Measurements from ENCODE around the gene TOP2B. TPM values are rescaled to one million over a fixed set of nuclear protein-coding genes. Genes with fewer than 3 reads are reported as not detected.

The TOP2B gene
- total RNA-seq, 1 donor from 2014 or later, result 104 TPM

DNA sequence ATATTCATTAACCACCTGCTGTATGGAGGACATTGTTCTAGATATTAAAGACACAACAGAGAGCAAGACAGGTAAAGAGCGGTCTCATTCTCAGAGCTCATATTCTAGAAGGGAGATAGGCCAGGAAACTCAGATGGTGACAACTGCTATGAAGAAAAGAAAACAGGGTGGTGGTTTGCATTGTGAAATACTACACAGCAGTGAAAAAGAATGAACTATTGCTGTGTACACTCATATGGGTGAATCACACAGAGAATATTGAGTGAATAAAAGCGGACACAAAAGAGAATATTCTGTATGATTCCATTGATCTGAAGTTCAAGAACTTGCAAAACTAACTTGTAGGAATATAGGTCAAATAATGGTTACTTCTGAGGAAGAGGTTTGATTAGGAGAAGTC is 76.7 kb downstream of the TOP2B start:
- no peak for DNase-seq (ENCODE audit: low read depth)
- TF ChIP-seq, protein P1, sequence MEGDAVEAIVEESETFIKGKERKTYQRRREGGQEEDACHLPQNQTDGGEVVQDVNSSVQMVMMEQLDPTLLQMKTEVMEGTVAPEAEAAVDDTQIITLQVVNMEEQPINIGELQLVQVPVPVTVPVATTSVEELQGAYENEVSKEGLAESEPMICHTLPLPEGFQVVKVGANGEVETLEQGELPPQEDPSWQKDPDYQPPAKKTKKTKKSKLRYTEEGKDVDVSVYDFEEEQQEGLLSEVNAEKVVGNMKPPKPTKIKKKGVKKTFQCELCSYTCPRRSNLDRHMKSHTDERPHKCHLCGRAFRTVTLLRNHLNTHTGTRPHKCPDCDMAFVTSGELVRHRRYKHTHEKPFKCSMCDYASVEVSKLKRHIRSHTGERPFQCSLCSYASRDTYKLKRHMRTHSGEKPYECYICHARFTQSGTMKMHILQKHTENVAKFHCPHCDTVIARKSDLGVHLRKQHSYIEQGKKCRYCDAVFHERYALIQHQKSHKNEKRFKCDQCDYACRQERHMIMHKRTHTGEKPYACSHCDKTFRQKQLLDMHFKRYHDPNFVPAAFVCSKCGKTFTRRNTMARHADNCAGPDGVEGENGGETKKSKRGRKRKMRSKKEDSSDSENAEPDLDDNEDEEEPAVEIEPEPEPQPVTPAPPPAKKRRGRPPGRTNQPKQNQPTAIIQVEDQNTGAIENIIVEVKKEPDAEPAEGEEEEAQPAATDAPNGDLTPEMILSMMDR (IDR thresholded peaks at IDR 0.05; ENCODE audit: insufficient read depth, low read length, poor library complexity, severe bottlenecking), result no peak
- no peak overlapping the region for H3K4me3 ChIP-seq (ENCODE audit: low read depth, low read length)
- H3K27me3 ChIP-seq (ENCODE audit: control insufficient read depth, insufficient read depth, low read length), result no peaks in the 10 kb centered on the region
- no peaks in the 10 kb centered on the region for H3K36me3 ChIP-seq (ENCODE audit: control insufficient read depth, insufficient read depth, low read length)

DNA sequence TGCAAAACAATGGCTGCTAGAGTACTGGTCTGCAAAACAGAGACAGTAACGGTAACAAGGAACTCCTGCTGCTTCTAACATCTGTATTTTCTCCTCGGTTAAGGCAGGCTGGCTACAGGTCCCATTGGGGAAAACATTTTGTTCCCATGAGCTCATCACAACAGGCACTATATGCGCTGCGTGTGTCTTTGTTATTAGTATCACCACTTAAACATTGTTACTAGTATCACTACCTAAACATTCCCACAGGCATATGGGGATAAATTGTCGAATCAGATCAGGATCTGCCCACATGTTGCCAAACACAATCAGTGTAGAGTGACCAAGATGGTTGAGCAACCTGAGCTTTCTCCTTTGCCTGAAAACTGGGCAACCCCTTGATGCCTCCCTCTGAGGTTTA is 77.2 kb downstream of the TOP2B start:
- TF ChIP-seq, protein P1 (IDR thresholded peaks at IDR 0.05; ENCODE audit: insufficient read depth, low read length, poor library complexity, severe bottlenecking), result no peak
- H3K36me3 ChIP-seq (ENCODE audit: control insufficient read depth, insufficient read depth, low read length), result no peaks in the 10 kb centered on the region

DNA sequence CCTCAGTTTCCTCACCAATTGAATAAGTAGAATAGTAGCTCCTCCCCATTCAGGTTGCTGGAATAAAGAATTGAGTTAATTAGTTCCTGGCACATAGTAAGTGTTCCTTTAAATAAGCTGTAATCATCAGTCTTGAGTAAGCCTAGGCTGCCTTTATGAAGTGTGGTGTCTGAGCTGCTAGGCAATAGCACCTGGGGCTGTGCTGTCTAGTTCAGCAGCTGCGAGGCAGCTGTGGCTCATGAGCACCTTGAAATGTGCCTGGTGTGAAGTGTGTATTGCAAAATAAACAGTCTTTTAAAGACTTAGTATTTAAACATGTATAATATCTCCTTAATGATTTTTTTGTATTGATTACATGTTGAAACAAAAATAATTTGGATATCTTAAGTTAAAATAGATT is 77.6 kb downstream of the TOP2B start:
- no peaks in the 10 kb centered on the region for H3K27me3 ChIP-seq (ENCODE audit: control insufficient read depth, insufficient read depth, low read length)
- DNase-seq (ENCODE audit: low read depth), result no peak
- TF ChIP-seq, protein P1 (IDR thresholded peaks at IDR 0.05; ENCODE audit: insufficient read depth, low read length, poor library complexity, severe bottlenecking), result no peak
- H3K4me3 ChIP-seq (ENCODE audit: low read depth, low read length), result no peak overlapping the region
- no peaks in the 10 kb centered on the region for H3K36me3 ChIP-seq (ENCODE audit: control insufficient read depth, insufficient read depth, low read length)

More for the DNA sequence above, 77.2 kb downstream of the TOP2B start:
- no peak for DNase-seq (ENCODE audit: low read depth)
- H3K27me3 ChIP-seq (ENCODE audit: control insufficient read depth, insufficient read depth, low read length), result no peaks in the 10 kb centered on the region
- H3K4me3 ChIP-seq (ENCODE audit: low read depth, low read length), result no peak overlapping the region

DNA sequence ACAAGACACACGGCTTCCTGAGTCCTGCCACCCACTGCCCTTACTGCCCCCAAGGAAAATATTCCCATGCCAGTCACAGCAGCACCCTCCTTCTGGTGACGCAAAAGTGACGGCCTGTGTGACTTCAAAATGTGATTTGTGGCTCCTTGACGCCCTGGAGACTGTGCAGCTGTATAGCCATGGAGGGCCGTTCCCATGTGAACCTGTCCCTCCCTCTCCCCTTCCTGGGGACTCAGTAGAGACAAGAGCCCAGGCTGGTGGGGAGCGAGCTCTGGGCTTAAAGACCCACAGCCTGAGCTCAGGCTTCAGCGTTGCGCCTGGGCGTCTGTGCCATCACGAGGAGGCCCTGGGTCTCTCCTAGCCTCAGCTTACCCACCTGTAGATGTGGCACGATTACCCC is 78.2 kb downstream of the TOP2B start:
- Histone ChIP-seq H3K27me3 (ENCODE audit: control insufficient read depth, insufficient read depth, low read length) (no peaks in the 10 kb centered on the region), H3K4me3 (ENCODE audit: low read depth, low read length) (no peak overlapping the region), H3K36me3 (ENCODE audit: control insufficient read depth, insufficient read depth, low read length) (no peaks in the 10 kb centered on the region)
- DNase-seq (ENCODE audit: low read depth), result no peak
- TF ChIP-seq, protein P1 (IDR thresholded peaks at IDR 0.05; ENCODE audit: insufficient read depth, low read length, poor library complexity, severe bottlenecking), result no peak

- Histone ChIP-seq H3K4me3 (ENCODE audit: low read depth, low read length) (no peak overlapping the region), H3K27me3 (ENCODE audit: control insufficient read depth, insufficient read depth, low read length) (no peaks in the 10 kb centered on the region), H3K36me3 (ENCODE audit: control insufficient read depth, insufficient read depth, low read length) (no peaks in the 10 kb centered on the region)
- no peak for DNase-seq (ENCODE audit: low read depth)
- TF ChIP-seq, protein P1 (IDR thresholded peaks at IDR 0.05; ENCODE audit: insufficient read depth, low read length, poor library complexity, severe bottlenecking), result no peak
These were observed 78.6 kb downstream of the TOP2B start for GRCh38 chr3:25586167-25586505.

GRCh38 chr3:25585361-25586166 is 79.1 kb downstream of the TOP2B start:
- Histone ChIP-seq H3K27me3 (ENCODE audit: control insufficient read depth, insufficient read depth, low read length) (no peaks in the 10 kb centered on the region), H3K36me3 (ENCODE audit: control insufficient read depth, insufficient read depth, low read length) (no peaks in the 10 kb centered on the region), H3K4me3 (ENCODE audit: low read depth, low read length) (no peak overlapping the region)
- DNase-seq (ENCODE audit: low read depth), result no peak
- TF ChIP-seq, protein P1 (IDR thresholded peaks at IDR 0.05; ENCODE audit: insufficient read depth, low read length, poor library complexity, severe bottlenecking), result no peak

All from kidney epithelial cell (primary cell).